ENCODE results near the gene TMEM87A. TPM values are rescaled to one million over a fixed set of nuclear protein-coding genes. Genes with fewer than 3 reads are reported as not detected.
"Not testable (repeated sequence)": the region's sequence is repeated elsewhere in the genome, so short reads cannot be mapped to it uniquely, and the experiment has no call there.

TMEM87A gene
- total and polyA plus RNA-seq, 2 donors from 2014 or later = 18.8 to 57.3 TPM

GRCh38 chr15:42315521-42315920 is 42.3 kb upstream of the TMEM87A start:
- H3K9me3 ChIP-seq (ENCODE audit: control insufficient read depth in 2 of 3, insufficient read depth in 1 of 3, low read length in 3 of 3) = no peaks in the 10 kb centered on the region
- no peak overlapping the region for H3K4me3 ChIP-seq (ENCODE audit: low read length in 3 of 3)
- no peaks in the 10 kb centered on the region for H3K4me1 ChIP-seq (ENCODE audit: control insufficient read depth in 2 of 3, insufficient read depth in 2 of 3, low read depth in 1 of 3, low read length in 3 of 3)
- intact Hi-C loops (cut with DNase I) = no loop called here
- H3K36me3 ChIP-seq (ENCODE audit: control insufficient read depth in 2 of 3, insufficient read depth in 3 of 3, low read length in 3 of 3) = peaks cover 0 to 10% (median 7%) of the 10 kb centered on the region in 3 donors
- DNase-seq (no peak), FAIRE-seq (no peak)
- no peaks in the 10 kb centered on the region for H3K27me3 ChIP-seq (ENCODE audit: control insufficient read depth, insufficient read depth, low read length)
- no peak overlapping the region for H3K9ac ChIP-seq (ENCODE audit: low read length in 3 of 3)
- no peak overlapping the region for H3K27ac ChIP-seq (ENCODE audit: low read depth in 2 of 2, low read length in 2 of 2)
- TF ChIP-seq CTCF (IDR thresholded peaks at IDR 0.05; ENCODE audit: borderline replicate concordance, extremely low read depth, insufficient read depth) = no peak

- Histone ChIP-seq H3K9me3 (ENCODE audit: control insufficient read depth in 2 of 3, insufficient read depth in 1 of 3, low read length in 3 of 3) (no peaks in the 10 kb centered on the region), H3K27me3 (ENCODE audit: control insufficient read depth, insufficient read depth, low read length) (no peaks in the 10 kb centered on the region), H3K4me1 (ENCODE audit: control insufficient read depth in 2 of 3, insufficient read depth in 2 of 3, low read depth in 1 of 3, low read length in 3 of 3) (no peaks in the 10 kb centered on the region), H3K27ac (ENCODE audit: low read depth in 2 of 2, low read length in 2 of 2) (no peak overlapping the region), H3K36me3 (ENCODE audit: control insufficient read depth in 2 of 3, insufficient read depth in 3 of 3, low read length in 3 of 3) (peaks cover 0 to 14% (median 10%) of the 10 kb centered on the region in 3 donors), H3K9ac (ENCODE audit: low read length in 3 of 3) (no peak overlapping the region), H3K4me3 (ENCODE audit: low read length in 3 of 3) (no peak overlapping the region)
- no peak for TF ChIP-seq CTCF (IDR thresholded peaks at IDR 0.05; ENCODE audit: borderline replicate concordance, extremely low read depth, insufficient read depth)
- FAIRE-seq = no peak
- intact Hi-C loops (cut with DNase I) = no loop called here
- DNase-seq = no peak
These were observed 41.6 kb upstream of the TMEM87A start for GRCh38 chr15:42314818-42315217.

GRCh38 chr15:42313463-42313862 is 40.2 kb upstream of the TMEM87A start:
- H3K9me3 ChIP-seq (ENCODE audit: control insufficient read depth in 2 of 3, insufficient read depth in 1 of 3, low read length in 3 of 3) = no peaks in the 10 kb centered on the region
- H3K4me3 ChIP-seq (ENCODE audit: low read length in 3 of 3) = no peak overlapping the region
- H3K27ac ChIP-seq (ENCODE audit: low read depth in 2 of 2, low read length in 2 of 2) = no peak overlapping the region
- FAIRE-seq (no peak), DNase-seq (no peak)
- no peaks in the 10 kb centered on the region for H3K27me3 ChIP-seq (ENCODE audit: control insufficient read depth, insufficient read depth, low read length)
- TF ChIP-seq CTCF (IDR thresholded peaks at IDR 0.05; ENCODE audit: borderline replicate concordance, extremely low read depth, insufficient read depth) = no peak
- H3K4me1 ChIP-seq (ENCODE audit: control insufficient read depth in 2 of 3, insufficient read depth in 2 of 3, low read depth in 1 of 3, low read length in 3 of 3) = no peaks in the 10 kb centered on the region
- intact Hi-C loops (cut with DNase I) = no loop called here
- H3K36me3 ChIP-seq (ENCODE audit: control insufficient read depth in 2 of 3, insufficient read depth in 3 of 3, low read length in 3 of 3) = peaks cover 0 to 17% (median 13%) of the 10 kb centered on the region in 3 donors
- H3K9ac ChIP-seq (ENCODE audit: low read length in 3 of 3) = no peak overlapping the region

- DNase-seq (no peak), FAIRE-seq (no peak)
- Histone ChIP-seq H3K9me3 (ENCODE audit: control insufficient read depth in 2 of 3, insufficient read depth in 1 of 3, low read length in 3 of 3) (no peaks in the 10 kb centered on the region), H3K27ac (ENCODE audit: low read depth in 2 of 2, low read length in 2 of 2) (no peak overlapping the region), H3K4me3 (ENCODE audit: low read length in 3 of 3) (no peak overlapping the region), H3K4me1 (ENCODE audit: control insufficient read depth in 2 of 3, insufficient read depth in 2 of 3, low read depth in 1 of 3, low read length in 3 of 3) (no peaks in the 10 kb centered on the region), H3K36me3 (ENCODE audit: control insufficient read depth in 2 of 3, insufficient read depth in 3 of 3, low read length in 3 of 3) (peaks cover 0 to 16% (median 14%) of the 10 kb centered on the region in 3 donors), H3K9ac (ENCODE audit: low read length in 3 of 3) (no peak overlapping the region), H3K27me3 (ENCODE audit: control insufficient read depth, insufficient read depth, low read length) (no peaks in the 10 kb centered on the region)
- intact Hi-C loops (cut with DNase I) = no loop called here
- no peak for TF ChIP-seq CTCF (IDR thresholded peaks at IDR 0.05; ENCODE audit: borderline replicate concordance, extremely low read depth, insufficient read depth)
These were observed 33.4 kb upstream of the TMEM87A start for GRCh38 chr15:42306681-42307080.

- H3K9ac ChIP-seq (ENCODE audit: low read length in 3 of 3); intact Hi-C loops (cut with DNase I); H3K36me3 ChIP-seq (ENCODE audit: control insufficient read depth in 2 of 3, insufficient read depth in 3 of 3, low read length in 3 of 3); H3K4me1 ChIP-seq (ENCODE audit: control insufficient read depth in 2 of 3, insufficient read depth in 2 of 3, low read depth in 1 of 3, low read length in 3 of 3); H3K27me3 ChIP-seq (ENCODE audit: control insufficient read depth, insufficient read depth, low read length); H3K4me3 ChIP-seq (ENCODE audit: low read length in 3 of 3); FAIRE-seq; DNase-seq; H3K27ac ChIP-seq (ENCODE audit: low read depth in 2 of 2, low read length in 2 of 2); H3K9me3 ChIP-seq (ENCODE audit: control insufficient read depth in 2 of 3, insufficient read depth in 1 of 3, low read length in 3 of 3): not testable (repeated sequence)
These were observed 27.8 kb upstream of the TMEM87A start for GRCh38 chr15:42301004-42301403.

All from kidney (tissue), 14 donors.